GM21381 (cell line): ENCODE measurements around the gene ADAMTS2.

Source experiments
- ATAC-seq: cut with Tn5 transposase; IDR thresholded peaks from one replicate; pipeline ENCODE4 v1.9.1; 2021; ENCODE audit warnings: mild to moderate bottlenecking, moderate library complexity; ENCODE audit not compliant: unreplicated experiment

The ADAMTS2 gene

DNA sequence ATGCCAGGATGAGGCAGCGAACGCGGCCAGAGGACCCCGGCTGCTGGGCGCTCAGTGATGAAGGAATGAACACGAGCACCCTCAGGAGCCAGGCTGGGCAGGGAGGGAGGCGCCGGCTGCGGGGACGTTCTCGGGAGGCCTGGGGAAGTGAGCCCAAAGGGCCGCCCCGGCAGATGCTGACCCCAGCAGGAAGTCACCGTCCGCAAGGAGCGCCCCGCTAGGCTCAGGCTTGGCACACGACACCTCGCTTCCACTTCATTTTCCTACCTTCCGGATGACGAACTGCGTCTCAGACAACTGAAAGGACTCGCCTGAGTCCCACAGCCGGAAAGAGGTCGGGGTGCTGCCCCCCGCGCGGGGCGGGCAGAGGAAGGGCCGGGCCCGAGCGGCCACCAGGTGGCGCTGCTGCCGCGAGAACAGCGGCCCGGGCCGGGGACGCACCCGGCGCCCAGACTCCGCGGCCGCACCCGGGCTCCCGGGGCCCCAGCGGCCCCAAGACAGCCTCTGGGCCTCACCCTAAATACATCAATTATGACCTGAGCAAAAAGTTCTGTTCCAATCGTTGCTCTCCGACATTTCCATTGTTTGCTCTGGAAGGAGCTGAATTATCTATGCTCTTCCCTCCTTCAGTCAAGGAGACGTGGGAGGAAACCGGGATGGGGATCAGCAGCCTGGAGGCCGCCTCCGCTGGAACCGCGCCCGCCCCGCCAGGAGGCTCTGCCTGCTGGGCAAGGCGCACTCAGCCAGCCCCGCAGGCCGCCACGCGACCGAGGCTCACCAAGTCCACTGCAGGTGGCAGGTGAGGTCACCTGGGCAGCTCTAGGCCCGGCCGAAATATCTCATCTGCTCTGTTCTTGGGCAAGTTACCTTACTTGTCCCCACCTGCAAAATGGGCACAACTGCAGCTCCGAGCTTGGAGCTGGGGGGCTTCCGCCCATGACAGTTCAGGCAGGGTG, 178.1 kb downstream of the ADAMTS2 start:
- ATAC-seq: no peak

DNA sequence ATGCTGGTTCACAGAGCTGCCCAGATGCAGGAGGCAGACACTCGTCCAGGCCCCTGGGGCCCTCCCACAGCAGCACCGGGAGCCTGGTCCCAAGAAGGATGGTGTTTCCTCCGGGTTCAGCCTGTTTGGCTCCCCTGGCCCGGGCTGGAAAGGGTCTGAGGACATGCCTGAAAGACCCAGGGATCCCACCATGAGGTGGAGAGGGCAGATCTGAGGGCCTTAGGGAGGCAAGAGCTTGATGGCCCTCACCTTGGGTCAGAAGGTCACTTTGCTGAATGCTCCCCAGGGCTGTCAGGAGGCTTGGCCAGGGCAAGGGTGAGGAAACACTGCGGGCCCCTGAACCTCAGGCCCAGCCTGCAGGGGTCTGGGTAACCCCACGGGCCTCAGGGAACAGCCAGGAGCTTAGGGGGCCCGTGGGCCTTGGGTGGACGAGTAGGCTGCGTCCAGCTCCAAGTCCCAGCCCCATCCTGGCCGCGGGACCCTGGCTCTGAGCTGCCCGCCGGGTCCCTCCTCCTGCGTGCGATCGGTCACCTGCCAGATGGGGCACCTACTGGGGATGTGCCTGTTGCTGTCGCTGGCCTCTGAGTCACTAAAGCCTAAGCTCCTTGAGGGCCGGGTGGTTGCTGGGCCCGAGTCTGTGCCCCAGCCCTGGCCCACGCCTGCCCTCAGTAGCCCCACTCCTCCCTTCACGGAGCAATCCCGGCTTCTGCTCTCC, 178.9 kb downstream of the ADAMTS2 start:
- ATAC-seq: no peak

- no peak for ATAC-seq
Measured at GRCh38 chr5:179165421-179166170, 179.7 kb downstream of the ADAMTS2 start.

DNA sequence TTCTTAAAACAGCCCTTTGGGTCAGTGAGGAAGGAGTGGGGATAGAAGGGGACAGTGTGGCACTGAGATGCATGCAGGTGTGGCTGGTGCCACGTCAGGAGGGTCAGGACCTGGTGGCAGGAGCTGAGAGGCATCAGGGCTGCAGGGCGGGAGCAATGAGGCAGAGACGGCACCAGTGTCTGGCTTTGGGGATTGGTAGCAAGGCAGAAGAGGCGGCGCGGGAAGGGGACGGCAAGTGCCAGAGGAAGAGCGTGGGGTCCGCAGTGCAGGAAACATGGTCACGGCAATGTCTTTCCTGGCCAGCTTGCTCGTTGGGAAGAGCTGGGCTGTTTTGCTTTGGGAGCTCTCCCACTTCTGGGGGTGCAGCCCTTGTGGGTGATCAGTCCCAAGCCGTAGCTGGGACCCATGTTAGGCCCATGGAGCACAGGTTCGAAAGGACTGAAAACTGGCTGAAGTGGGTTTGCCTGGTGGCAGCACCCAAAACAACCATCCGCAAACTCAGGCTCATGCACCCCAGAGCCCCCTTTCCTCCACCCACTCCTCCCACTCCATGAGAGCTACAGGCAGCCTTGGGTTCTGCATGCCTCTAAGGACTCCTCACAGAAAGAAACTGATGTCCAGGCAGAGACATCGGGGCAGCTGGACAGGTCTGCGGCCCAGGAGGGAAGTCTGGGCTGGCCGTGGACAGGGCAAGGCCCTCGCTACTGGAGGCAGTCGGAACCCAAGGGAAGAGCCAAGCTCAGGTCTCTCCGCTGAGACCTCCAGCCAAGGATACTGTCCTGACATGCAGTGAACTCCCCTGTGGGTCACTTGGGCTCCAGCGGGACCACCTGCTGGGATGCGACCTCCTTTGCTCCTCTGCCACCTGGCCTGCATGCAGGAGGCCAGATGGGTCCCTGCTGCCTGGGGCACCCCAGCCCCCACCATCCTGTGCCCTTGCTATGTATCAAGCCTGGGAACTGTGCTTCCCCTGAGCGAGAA, 180.6 kb downstream of the ADAMTS2 start:
- no peak for ATAC-seq

DNA sequence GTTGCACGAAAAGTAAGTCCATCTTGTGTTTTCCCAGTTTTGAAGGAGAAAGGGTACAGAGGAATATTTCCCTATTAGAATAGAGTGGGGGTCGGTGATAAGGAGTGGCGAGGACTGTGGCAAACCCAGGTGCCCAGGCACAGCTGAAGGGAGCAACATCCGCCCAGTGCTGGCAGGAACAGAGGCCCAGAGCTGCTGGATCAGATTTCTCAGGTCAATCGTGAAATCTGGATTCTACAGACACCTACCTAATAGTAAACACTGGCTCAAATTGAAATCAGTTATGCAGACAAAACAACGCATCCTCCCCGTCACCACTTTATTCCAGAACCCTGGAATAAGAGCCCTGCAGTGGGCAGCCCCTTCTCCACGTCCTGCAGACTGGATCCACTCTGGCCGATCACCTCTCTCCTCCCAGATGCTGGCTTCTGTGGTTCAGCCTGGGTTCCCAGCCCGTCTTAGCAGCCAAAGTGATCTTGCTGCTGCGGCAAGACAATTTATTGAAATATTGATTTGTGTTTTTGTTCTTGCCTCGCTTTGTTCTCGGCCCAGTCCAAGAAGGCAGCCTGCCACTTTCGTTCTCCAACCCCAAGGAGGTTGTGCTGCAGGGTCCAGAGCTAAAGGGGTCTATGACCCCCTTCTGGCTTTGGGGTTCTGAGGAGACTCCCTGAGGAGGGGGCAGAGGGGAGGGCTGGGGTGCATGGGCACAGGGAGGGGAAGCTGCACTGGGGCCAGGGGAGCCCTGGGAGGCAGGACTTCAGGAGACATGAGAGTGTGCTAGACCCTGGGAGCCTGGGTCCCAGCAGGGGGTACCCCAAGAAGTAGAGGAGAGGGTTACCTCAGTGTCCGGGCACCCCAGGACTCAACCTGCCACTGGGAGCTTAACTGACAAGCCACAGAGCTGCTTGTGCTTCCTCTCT, 181.8 kb downstream of the ADAMTS2 start:
- ATAC-seq: no peak

- no peak for ATAC-seq
Measured at GRCh38 chr5:179162351-179163235, 182.7 kb downstream of the ADAMTS2 start.

- no peak for ATAC-seq
Measured at GRCh38 chr5:179161901-179162300, 183.4 kb downstream of the ADAMTS2 start.

GRCh38 chr5:179160584-179160983, 184.7 kb downstream of the ADAMTS2 start:
- no peak for ATAC-seq

DNA sequence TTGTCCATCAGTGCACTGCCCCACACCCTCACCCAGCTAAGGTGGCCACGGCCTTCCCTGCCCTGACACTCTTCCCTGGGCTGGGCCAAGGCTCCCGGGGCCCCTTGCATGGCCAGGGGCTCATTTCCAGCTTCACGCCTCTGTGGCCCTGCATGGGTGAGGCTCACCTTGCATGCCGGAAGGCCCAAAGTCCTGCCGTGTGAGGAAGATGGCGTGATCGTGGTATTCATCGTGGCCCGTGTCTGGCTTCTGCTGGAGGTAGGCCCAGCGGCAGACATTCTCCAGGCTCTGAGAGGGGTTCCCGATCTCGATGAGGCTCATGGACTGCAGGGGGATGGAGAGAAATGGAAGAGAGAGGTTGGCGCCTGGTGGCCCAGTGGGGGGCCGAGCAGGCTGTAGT, 186.7 kb downstream of the ADAMTS2 start:
- ATAC-seq: no peak

DNA sequence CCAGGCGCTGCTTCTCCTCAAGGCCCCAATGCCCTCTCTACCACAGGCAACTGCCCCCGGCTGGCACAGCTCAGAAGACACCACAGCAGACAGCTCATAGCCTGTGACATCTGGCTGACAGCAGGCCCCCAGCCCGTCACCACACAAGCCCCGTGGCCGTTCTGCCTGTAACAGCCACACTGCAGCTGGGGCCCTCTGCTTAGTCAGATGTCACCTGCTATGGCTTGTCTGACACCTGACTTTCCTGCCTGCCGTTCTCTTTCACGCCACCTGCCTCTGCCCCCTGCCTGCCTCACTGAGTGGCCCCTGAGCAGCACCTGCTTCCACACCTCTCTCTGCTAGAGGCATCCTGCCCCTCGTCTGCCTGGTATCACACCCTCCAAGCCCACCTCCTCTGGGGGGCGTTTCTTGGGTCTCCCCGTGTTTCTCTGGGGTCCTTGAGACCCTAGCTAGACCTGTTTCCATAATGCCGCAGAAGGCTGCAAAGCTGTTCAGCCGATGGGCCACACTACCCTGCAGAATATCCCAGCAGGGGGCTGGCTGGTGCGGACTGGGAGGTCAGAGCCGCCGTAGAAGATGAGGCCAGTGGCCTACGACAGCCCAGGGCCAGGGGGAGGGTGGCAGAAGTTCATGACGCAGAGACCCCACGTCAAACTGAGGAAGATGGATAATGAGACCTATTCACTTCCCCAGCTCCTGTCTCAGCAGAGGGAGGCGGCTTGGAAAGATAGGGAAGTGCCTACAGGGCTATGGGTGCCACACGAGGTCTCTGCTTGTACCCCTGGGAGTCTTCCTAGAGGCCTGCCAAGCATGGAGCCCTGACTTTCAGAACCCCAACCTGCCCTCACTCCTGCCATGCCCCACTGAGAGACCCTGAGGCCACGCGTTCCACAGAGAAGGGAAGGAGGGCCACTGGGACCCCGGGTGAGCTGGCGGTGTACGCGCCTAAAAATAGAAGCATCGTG, 190.0 kb downstream of the ADAMTS2 start:
- ATAC-seq: no peak

DNA sequence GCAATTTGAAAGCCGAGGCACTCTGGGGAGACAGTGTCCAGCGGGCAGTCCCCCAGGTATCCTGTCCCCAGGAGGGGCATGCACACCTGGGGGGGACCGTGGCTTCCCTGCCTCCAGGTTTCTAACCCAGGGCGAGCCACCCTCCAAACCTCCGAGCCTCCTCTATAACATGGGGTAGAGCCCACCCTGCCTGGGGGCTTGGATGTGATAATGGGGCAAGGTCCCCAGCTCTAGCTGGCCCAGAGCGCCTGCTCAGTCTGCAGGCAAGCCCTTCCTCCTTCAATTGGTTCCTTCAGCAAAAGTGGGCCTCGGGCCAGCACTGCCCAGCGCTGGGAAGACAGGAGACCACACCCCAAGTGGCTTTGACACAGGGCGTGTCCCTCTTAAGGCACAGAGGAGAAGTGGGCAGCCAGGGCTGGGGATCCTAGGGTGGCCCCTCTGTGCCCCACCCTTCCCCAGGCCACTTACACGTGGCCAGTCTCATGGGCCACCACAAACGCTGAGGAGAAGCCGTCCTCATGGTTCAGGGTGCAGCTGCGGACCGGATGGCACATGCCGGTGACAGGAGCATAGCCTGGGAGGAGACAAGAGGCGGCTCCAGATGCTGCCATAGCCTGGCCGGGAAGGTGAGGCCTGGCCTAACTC, 190.8 kb downstream of the ADAMTS2 start:
- ATAC-seq: no peak

DNA sequence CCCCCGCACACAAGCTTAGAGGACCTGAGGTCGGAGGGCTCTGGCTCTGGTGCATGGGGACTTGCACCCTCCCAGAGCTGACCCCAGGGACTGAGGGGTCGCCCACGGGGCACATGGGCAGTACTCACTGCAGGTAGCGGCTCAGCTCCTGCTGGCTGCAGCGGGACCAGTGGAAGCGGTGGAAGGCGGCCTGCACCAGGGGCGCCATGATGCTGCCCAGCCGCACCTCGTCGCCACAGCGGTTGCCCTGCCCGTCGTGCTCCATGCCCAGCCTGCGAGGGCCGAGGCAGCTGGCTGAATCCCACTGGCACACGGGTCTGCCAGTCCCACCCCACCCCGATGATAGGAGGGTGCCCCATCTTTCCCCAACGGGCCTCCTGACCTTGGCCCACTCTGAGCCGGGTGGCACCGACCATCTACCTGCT, 191.3 kb downstream of the ADAMTS2 start:
- ATAC-seq: no peak

DNA sequence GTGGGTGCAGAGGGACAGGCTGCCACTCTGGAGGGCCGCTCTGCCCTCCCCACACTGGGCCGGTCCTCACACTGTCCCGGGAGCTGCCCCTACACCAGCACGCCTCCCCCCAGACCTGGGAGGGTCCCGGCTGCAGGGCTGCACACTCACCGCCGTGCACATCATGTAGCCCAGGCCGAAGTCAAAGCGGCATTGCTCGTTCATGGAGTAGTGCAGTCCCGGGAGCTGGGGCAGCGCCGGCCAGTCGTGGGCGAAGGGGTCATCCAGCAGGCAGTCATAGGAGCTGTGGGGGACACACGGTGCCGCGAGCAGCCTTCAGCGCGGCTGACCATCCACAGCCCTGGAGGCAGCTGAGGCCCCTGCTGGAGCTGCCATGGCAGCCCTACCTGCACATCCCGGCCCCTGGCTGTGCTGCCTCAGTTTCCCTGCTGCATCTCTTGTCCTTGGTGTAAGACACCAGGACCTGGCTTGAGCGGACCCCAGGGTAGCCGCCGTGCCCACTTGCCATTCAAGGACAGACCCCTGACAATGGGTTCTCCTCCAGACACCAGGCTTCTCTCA, 191.8 kb downstream of the ADAMTS2 start:
- ATAC-seq: no peak

- no peak for ATAC-seq
Measured at GRCh38 chr5:179152941-179153340, 192.3 kb downstream of the ADAMTS2 start.

- no peak for ATAC-seq
Measured at GRCh38 chr5:179152144-179152895, 192.9 kb downstream of the ADAMTS2 start.
